Mesendoderm (in vitro differentiated cells): ENCODE data around the gene ATG7.

Experiments used
- DNase-seq: peaks from one replicate; pipeline ENCODE4 v3.0.0; 2013
- H2AK5ac ChIP-seq: 2 replicates; pipeline ENCODE4 v1.6.1; 2013; ENCODE audit warnings: low read length, inconsistent platforms
- H2BK120ac ChIP-seq: 2 replicates; pipeline ENCODE4 v1.6.1; 2013; ENCODE audit warnings: low read depth, mild to moderate bottlenecking, low read length, moderate library complexity, mixed read lengths
- H2BK15ac ChIP-seq: replicated peaks from 2 replicates; pipeline ENCODE4 v1.6.1; 2013; ENCODE audit warnings: low read depth, mild to moderate bottlenecking, moderate library complexity
- H2BK5ac ChIP-seq: 2 replicates; pipeline ENCODE4 v1.6.1; 2013; ENCODE audit warnings: low read length, inconsistent platforms
- H3K18ac ChIP-seq: 2 replicates; pipeline ENCODE4 v1.6.1; 2013; ENCODE audit warnings: mild to moderate bottlenecking, low read length, mixed read lengths
- H3K23ac ChIP-seq: one replicate; pipeline ENCODE4 v1.6.1; 2013; ENCODE audit warnings: low read length
- H3K27ac ChIP-seq: 2 replicates; pipeline ENCODE4 v1.5.1; 2013; ENCODE audit warnings: low read depth, mild to moderate bottlenecking, inconsistent platforms, low read length, moderate library complexity
- H3K27me3 ChIP-seq: 2 replicates; pipeline ENCODE4 v1.6.1; 2013; ENCODE audit warnings: low read length, control low read depth, mild to moderate bottlenecking, inconsistent platforms; ENCODE audit not compliant: insufficient read depth, poor library complexity
- H3K36me3 ChIP-seq: 2 replicates; pipeline ENCODE4 v1.6.1; 2013; ENCODE audit warnings: low read length, inconsistent platforms; ENCODE audit not compliant: control insufficient read depth, insufficient read depth
- H3K4ac ChIP-seq: one replicate; pipeline ENCODE4 v1.6.1; 2013; ENCODE audit warnings: low read depth, mild to moderate bottlenecking, low read length, moderate library complexity
- H3K4me1 ChIP-seq: 2 replicates; pipeline ENCODE4 v1.6.1; 2013; ENCODE audit warnings: low read depth, low read length, inconsistent platforms; ENCODE audit not compliant: control insufficient read depth
- H3K4me2 ChIP-seq: 2 replicates; pipeline ENCODE4 v1.6.1; 2013; ENCODE audit warnings: low read length
- H3K4me3 ChIP-seq: 2 replicates; pipeline ENCODE4 v1.5.1; 2013; ENCODE audit warnings: mild to moderate bottlenecking, low read length
- H3K56ac ChIP-seq: one replicate; pipeline ENCODE4 v1.6.1; 2013; ENCODE audit warnings: low read length
- H3K79me1 ChIP-seq: 2 replicates; pipeline ENCODE4 v1.6.1; 2013; ENCODE audit warnings: low read length, inconsistent platforms
- H3K79me2 ChIP-seq: 2 replicates; pipeline ENCODE4 v1.6.1; 2013; ENCODE audit warnings: mild to moderate bottlenecking, low read length; ENCODE audit not compliant: control insufficient read depth, insufficient read depth
- H3K9ac ChIP-seq: 2 replicates; pipeline ENCODE4 v1.6.1; 2013; ENCODE audit warnings: low read length, inconsistent platforms
- H4K5ac ChIP-seq: one replicate; pipeline ENCODE4 v1.6.1; 2013; ENCODE audit warnings: low read length
- H4K8ac ChIP-seq: one replicate; pipeline ENCODE4 v1.6.1; 2013; ENCODE audit warnings: low read depth, mild to moderate bottlenecking, control low read depth, low read length, moderate library complexity
- WGBS: extraction: QIAGEN DNeasy Blood & Tissue Kit; methylation state at CpG from one replicate; pipeline ENCODE4 v1.1.7; 2013; ENCODE audit warnings: low lambda C conversion rate, missing lambda C conversion rate; ENCODE audit not compliant: insufficient coverage; ENCODE audit errors: extremely low coverage; 5-methylcytosine and 5-hydroxymethylcytosine counted together

Gene ATG7

DNA sequence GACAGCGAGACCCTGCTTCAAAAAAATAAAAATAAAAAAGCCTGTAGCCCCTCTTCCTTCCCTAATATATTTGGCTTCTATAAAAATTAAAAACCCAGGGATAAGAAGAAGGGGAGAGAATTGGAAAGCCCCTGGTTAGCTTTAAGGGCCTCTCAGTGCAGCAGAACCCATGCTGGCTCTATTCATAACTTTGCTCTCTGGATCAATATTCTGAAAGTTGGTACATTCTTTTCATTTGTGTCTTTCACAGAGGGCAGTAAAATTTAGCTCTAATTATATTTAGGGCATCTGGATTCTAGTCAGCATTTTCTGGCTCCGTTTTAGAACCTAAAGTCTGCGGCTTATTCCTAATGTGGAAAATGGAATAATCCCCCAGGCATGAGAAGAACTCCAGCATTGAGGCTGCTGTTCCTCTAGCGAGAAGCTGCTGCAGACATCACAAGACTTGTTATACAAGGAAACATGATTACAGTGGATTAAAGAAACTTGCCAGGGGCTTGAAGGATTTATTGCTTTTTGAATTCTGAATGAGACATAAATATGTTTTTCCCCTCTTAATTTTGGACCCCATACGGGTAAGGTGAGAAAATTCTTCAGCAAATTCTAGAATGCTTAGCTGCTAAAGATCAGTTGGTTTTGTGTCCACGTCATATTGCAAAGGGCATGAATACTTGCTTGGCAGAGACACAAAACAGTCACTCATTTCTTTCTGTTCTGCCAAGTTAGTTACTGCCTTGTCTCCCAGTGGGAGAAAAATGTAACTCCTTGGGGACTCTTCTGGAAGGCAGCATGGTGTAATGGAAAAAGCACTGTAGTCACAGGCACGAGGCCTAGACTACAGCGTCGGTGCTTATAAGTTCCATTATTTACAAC is 193.8 kb downstream of the ATG7 start:
- H4K5ac ChIP-seq, result no peak overlapping the region
- no peaks in the 10 kb centered on the region for H3K36me3 ChIP-seq
- WGBS, result no CpG with 5 or more reads among the region's 9 CpGs

GRCh38 chr3:11467875-11468274 is 195.7 kb downstream of the ATG7 start:
- H3K27ac ChIP-seq, result no peak overlapping the region
- no peaks in the 10 kb centered on the region for H3K79me2 ChIP-seq
- H3K18ac ChIP-seq, result no peak overlapping the region
- no peak overlapping the region for H3K4me3 ChIP-seq
- no peaks in the 10 kb centered on the region for H3K27me3 ChIP-seq
- H3K4me2 ChIP-seq, result no peak overlapping the region
- H2BK5ac ChIP-seq, result no peak overlapping the region
- no peak overlapping the region for H3K4ac ChIP-seq
- no CpG with 5 or more reads among the region's 4 CpGs for WGBS
- H3K23ac ChIP-seq, result no peak overlapping the region
- no peak for DNase-seq
- H3K9ac ChIP-seq, result no peak overlapping the region
- no peak overlapping the region for H4K5ac ChIP-seq
- no peaks in the 10 kb centered on the region for H3K4me1 ChIP-seq
- no peaks in the 10 kb centered on the region for H3K36me3 ChIP-seq
- H3K79me1 ChIP-seq, result no peaks in the 10 kb centered on the region
- H2BK15ac ChIP-seq, result no peak overlapping the region
- no peak overlapping the region for H2BK120ac ChIP-seq
- H2AK5ac ChIP-seq, result no peak overlapping the region
- H4K8ac ChIP-seq, result no peak overlapping the region
- no peak overlapping the region for H3K56ac ChIP-seq

More for the DNA sequence above, 193.8 kb downstream of the ATG7 start:
- H3K4ac ChIP-seq, result no peak overlapping the region
- H3K79me2 ChIP-seq, result no peaks in the 10 kb centered on the region
- H2BK5ac ChIP-seq, result no peak overlapping the region
- no peak overlapping the region for H3K9ac ChIP-seq
- no peak for DNase-seq
- no peak overlapping the region for H4K8ac ChIP-seq
- H2BK120ac ChIP-seq, result no peak overlapping the region
- H3K4me1 ChIP-seq, result no peaks in the 10 kb centered on the region
- no peak overlapping the region for H2BK15ac ChIP-seq
- H3K56ac ChIP-seq, result no peak overlapping the region
- no peak overlapping the region for H3K18ac ChIP-seq
- H3K4me3 ChIP-seq, result no peak overlapping the region
- H3K27me3 ChIP-seq, result no peaks in the 10 kb centered on the region
- H3K23ac ChIP-seq, result no peak overlapping the region
- no peak overlapping the region for H3K27ac ChIP-seq
- no peak overlapping the region for H2AK5ac ChIP-seq
- no peaks in the 10 kb centered on the region for H3K79me1 ChIP-seq
- no peak overlapping the region for H3K4me2 ChIP-seq

DNA sequence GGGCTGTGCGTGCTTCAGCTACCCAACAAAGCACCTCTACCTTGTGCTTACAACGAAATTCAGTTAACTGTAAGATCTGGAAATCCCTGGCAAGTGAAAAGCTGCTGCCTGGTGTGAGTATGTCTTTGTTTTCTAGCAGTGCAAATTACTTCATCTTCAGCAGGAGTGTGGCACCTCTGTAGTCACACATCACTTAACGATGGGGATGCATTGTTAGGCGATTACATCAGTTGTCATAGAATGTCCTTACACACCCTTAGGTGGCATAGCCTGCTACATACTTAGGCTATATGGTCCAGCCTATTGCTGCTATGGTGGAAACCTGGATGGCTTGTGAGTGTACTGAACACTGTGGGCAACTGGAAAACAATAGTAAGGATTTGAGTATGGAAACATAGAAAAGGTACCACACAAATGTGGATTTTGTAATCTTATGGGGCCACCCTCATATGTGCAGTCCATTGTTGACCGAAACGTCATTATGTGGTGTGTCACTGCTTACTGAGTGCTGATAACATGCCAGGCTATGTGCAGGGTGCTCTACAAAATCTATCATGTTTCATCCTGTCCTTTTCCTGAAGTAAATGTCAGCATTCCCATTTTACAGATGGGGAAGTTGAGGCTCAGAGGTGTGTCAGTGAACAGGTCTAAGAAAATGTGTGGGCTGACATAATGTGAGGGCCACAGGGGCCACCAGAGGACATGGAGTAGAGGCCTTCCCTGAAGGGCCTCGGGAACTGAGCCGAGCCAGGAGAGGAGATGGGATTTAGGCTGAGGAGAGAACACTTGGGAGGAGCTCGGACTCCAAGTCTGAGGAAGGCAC is 198.0 kb downstream of the ATG7 start:
- Histone ChIP-seq H3K27ac (no peak overlapping the region), H2AK5ac (no peak overlapping the region), H3K4me3 (no peak overlapping the region), H3K79me2 (no peaks in the 10 kb centered on the region), H3K79me1 (no peaks in the 10 kb centered on the region), H3K4me2 (no peak overlapping the region), H3K4ac (no peak overlapping the region), H2BK120ac (no peak overlapping the region), H3K9ac (no peak overlapping the region), H3K18ac (no peak overlapping the region), H4K5ac (no peak overlapping the region), H4K8ac (no peak overlapping the region), H2BK15ac (no peak overlapping the region), H3K56ac (no peak overlapping the region), H3K23ac (no peak overlapping the region), H2BK5ac (no peak overlapping the region), H3K27me3 (no peaks in the 10 kb centered on the region), H3K4me1 (no peaks in the 10 kb centered on the region), H3K36me3 (no peaks in the 10 kb centered on the region)
- DNase-seq, result peak; percentile 56
- no CpG with 5 or more reads among the region's 9 CpGs for WGBS

GRCh38 chr3:11475324-11475723 is 203.1 kb downstream of the ATG7 start:
- H3K4me3 ChIP-seq, result no peak overlapping the region

GRCh38 chr3:11476735-11477144 is 204.5 kb downstream of the ATG7 start:
- no peak overlapping the region for H4K8ac ChIP-seq
- H3K18ac ChIP-seq, result no peak overlapping the region
- WGBS, result no CpG with 5 or more reads among the region's 1 CpG
- H3K36me3 ChIP-seq, result no peaks in the 10 kb centered on the region
- H3K79me1 ChIP-seq, result no peaks in the 10 kb centered on the region
- H3K56ac ChIP-seq, result no peak overlapping the region
- H2BK15ac ChIP-seq, result no peak overlapping the region
- H3K4me1 ChIP-seq, result peaks cover 5% of the 10 kb centered on the region
- DNase-seq, result no peak
- H3K79me2 ChIP-seq, result no peaks in the 10 kb centered on the region
- H2BK120ac ChIP-seq, result no peak overlapping the region
- no peak overlapping the region for H4K5ac ChIP-seq
- H3K4me3 ChIP-seq, result no peak overlapping the region
- H3K4ac ChIP-seq, result no peak overlapping the region
- H3K4me2 ChIP-seq, result no peak overlapping the region
- H3K9ac ChIP-seq, result no peak overlapping the region
- H2BK5ac ChIP-seq, result no peak overlapping the region
- H3K23ac ChIP-seq, result no peak overlapping the region
- H3K27me3 ChIP-seq, result no peaks in the 10 kb centered on the region
- no peak overlapping the region for H3K27ac ChIP-seq
- no peak overlapping the region for H2AK5ac ChIP-seq

More at GRCh38 chr3:11475324-11475723, 203.1 kb downstream of the ATG7 start:
- Histone ChIP-seq H3K27ac (no peak overlapping the region), H3K9ac (no peak overlapping the region), H3K4me2 (no peak overlapping the region), H2BK15ac (no peak overlapping the region), H3K4ac (no peak overlapping the region), H2BK5ac (no peak overlapping the region), H3K23ac (no peak overlapping the region), H3K4me1 (peaks cover 5% of the 10 kb centered on the region), H3K27me3 (no peaks in the 10 kb centered on the region), H3K36me3 (no peaks in the 10 kb centered on the region), H3K79me2 (no peaks in the 10 kb centered on the region), H3K79me1 (no peaks in the 10 kb centered on the region), H4K5ac (no peak overlapping the region), H2BK120ac (no peak overlapping the region), H3K56ac (no peak overlapping the region), H2AK5ac (no peak overlapping the region), H3K18ac (no peak overlapping the region), H4K8ac (no peak overlapping the region)
- DNase-seq, result no peak
- WGBS, result no CpG with 5 or more reads among the region's 6 CpGs
